Chondrocyte (in vitro differentiated cells): Measurements from ENCODE around the gene PIAS2. TPM values are rescaled to one million over a fixed set of nuclear protein-coding genes. Genes with fewer than 3 reads are reported as not detected.
A peak's percentile ranks its signal among the peaks of the same experiment; 100 is the strongest.

ENCODE experiments used
- DNase-seq: peaks from one replicate; pipeline ENCODE4 v3.0.0; 2021; ENCODE audit warnings: mixed read lengths, low spot score
- H3K27ac Mint-ChIP-seq: one replicate; pipeline ENCODE4 v1.8.0; 2021; ENCODE audit warnings: mild to moderate bottlenecking, moderate library complexity, mixed read lengths; ENCODE audit not compliant: unreplicated experiment
- H3K27me3 Mint-ChIP-seq: 2 replicates; pipeline ENCODE4 v1.8.0; 2021; ENCODE audit warnings: low read depth, mixed read lengths
- H3K36me3 Mint-ChIP-seq: 2 replicates; pipeline ENCODE4 v1.8.0; 2021; ENCODE audit warnings: low read depth, mixed read lengths
- H3K4me1 Mint-ChIP-seq: 2 replicates; pipeline ENCODE4 v1.8.0; 2021; ENCODE audit warnings: low read depth, mild to moderate bottlenecking, mixed read lengths
- H3K4me3 Mint-ChIP-seq: one replicate; pipeline ENCODE4 v1.8.0; 2021; ENCODE audit warnings: mild to moderate bottlenecking, moderate library complexity, mixed read lengths; ENCODE audit not compliant: unreplicated experiment
- H3K9me3 Mint-ChIP-seq: 2 replicates; pipeline ENCODE4 v1.8.0; 2021; ENCODE audit warnings: low read depth, mixed read lengths
- total RNA-seq: library from RNA; stranded (reverse); gene quantifications from 3 replicates; pipeline ENCODE4 v1.2.1, GENCODE V29; 2021
- TF ChIP-seq, protein P1 (sequence below): fragments of 200-600 bp; sonication (generic); IDR thresholded peaks from 2 replicates; pipeline ENCODE4 v1.5.0; 2021; ENCODE audit warnings: antibody characterized with exemption, mild to moderate bottlenecking, moderate library complexity

Gene PIAS2
- total RNA-seq, 1 donor from 2014 or later: 36.2 TPM

GRCh38 chr18:46759890-46760289 is 157.4 kb downstream of the PIAS2 start:
- Mint-ChIP-seq H3K27ac (no peak overlapping the region), H3K27me3 (peaks cover 51% of the 10 kb centered on the region), H3K4me1 (peaks cover 17% of the 10 kb centered on the region), H3K36me3 (no peaks in the 10 kb centered on the region), H3K9me3 (no peaks in the 10 kb centered on the region), H3K4me3 (no peak overlapping the region)
- DNase-seq: no peak
- TF ChIP-seq, protein P1, sequence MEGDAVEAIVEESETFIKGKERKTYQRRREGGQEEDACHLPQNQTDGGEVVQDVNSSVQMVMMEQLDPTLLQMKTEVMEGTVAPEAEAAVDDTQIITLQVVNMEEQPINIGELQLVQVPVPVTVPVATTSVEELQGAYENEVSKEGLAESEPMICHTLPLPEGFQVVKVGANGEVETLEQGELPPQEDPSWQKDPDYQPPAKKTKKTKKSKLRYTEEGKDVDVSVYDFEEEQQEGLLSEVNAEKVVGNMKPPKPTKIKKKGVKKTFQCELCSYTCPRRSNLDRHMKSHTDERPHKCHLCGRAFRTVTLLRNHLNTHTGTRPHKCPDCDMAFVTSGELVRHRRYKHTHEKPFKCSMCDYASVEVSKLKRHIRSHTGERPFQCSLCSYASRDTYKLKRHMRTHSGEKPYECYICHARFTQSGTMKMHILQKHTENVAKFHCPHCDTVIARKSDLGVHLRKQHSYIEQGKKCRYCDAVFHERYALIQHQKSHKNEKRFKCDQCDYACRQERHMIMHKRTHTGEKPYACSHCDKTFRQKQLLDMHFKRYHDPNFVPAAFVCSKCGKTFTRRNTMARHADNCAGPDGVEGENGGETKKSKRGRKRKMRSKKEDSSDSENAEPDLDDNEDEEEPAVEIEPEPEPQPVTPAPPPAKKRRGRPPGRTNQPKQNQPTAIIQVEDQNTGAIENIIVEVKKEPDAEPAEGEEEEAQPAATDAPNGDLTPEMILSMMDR: no peak

GRCh38 chr18:46756559-46757201 is 160.6 kb downstream of the PIAS2 start, which contains the start of gene ST8SIA5:
Gene ST8SIA5 (minus strand): TSS chr18:46757053. CDS start chr18:46756508, 545 bp downstream.
- no peak for DNase-seq
- Mint-ChIP-seq H3K36me3 (peaks cover 3% of the 10 kb centered on the region), H3K27ac (peak within 1 kb of the TSS; percentile 55), H3K27me3 (peaks cover 61% of the 10 kb centered on the region), H3K9me3 (no peaks in the 10 kb centered on the region), H3K4me1 (peaks cover 17% of the 10 kb centered on the region), H3K4me3 (peak within 1 kb of the TSS; percentile 75)
- TF ChIP-seq, protein P1: no peak

DNA sequence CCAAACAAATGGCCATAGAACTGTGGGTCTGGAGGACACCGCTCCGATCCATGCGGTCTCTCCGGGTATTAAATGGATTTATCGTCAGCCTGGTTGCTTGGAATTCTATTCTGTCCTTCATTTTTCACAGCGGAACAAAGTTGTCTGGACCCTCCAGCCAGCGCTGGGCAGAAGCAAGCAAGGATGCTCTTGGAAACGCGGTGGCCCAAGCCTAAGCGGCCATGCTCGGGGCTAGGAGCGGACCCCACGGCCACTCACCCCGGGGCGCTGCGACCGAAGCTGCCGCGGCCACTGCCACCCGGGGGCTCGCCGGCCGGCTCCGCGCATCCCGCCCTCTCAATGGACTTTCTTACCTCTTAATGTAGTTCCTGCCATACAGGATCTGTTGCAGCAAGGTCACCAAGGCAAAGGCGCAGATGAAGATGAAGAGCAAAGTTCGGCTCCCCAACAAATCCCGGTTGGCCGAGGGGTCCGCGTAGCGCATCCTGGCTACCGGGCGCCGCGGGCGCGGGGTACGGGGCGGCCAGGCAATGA is 161.2 kb downstream of the PIAS2 start:
- Mint-ChIP-seq H3K36me3 (peaks cover 3% of the 10 kb centered on the region), H3K27ac (no peak overlapping the region), H3K9me3 (no peaks in the 10 kb centered on the region), H3K4me1 (peaks cover 17% of the 10 kb centered on the region), H3K4me3 (no peak overlapping the region), H3K27me3 (peaks cover 61% of the 10 kb centered on the region)
- no peak for DNase-seq
- TF ChIP-seq, protein P1: no peak

DNA sequence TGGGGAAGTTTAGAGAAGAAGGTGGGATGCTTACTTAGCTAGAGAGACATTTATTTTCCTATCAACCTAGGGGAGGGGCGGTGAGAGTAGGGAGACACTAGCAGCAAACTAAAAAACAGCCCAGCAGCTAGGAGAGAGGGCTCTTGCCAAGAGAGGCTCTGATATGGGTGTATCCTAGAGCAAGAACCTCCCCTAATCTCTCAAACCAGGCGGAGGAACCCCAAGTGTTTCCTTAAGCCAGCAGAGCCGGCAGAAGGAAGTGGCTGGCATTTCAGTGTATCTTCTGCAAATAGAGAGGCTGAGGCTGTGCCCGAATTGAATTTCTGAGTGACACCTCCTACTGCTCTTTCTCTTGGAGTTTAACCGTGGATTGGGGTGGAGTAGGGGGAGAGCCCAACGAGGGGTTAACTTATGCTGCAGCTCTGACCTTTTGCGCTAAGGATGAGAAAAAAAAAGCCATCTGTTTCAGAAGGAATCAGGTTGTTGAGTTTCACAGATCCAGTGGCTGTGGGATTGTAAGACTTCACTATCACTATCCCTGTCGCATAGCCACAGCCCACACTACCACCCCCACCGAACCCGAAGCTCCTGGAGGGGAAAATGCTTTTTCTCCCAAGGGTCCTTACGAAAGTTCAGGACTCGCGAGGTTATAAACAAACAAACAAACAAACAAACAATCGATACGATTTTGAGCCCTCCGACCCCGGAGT is 161.8 kb downstream of the PIAS2 start:
- Mint-ChIP-seq H3K4me1 (peaks cover 17% of the 10 kb centered on the region), H3K9me3 (no peaks in the 10 kb centered on the region), H3K36me3 (peaks cover 3% of the 10 kb centered on the region), H3K27ac (no peak overlapping the region), H3K27me3 (peaks cover 61% of the 10 kb centered on the region), H3K4me3 (peak overlapping the region; percentile 13)
- TF ChIP-seq, protein P1: no peak
- no peak for DNase-seq

GRCh38 chr18:46754661-46755292 is 162.5 kb downstream of the PIAS2 start:
- Mint-ChIP-seq H3K27ac (no peak overlapping the region), H3K4me3 (no peak overlapping the region), H3K36me3 (peaks cover 3% of the 10 kb centered on the region), H3K4me1 (peaks cover 17% of the 10 kb centered on the region), H3K9me3 (no peaks in the 10 kb centered on the region), H3K27me3 (peaks cover 58% of the 10 kb centered on the region)
- TF ChIP-seq, protein P1: peak; percentile 30
- no peak for DNase-seq
